Activated CD4-positive, CD25-positive, alpha-beta regulatory T cell treated with anti-CD3 and anti-CD28 coated beads, Interleukin-2, amount 50 U/mL, for 16 hours (primary cell): ENCODE data around the gene PGC.

Source experiments
- DNase-seq: peaks from one replicate; pipeline ENCODE4 v3.0.0-alpha.2; 2020; ENCODE audit warnings: low read depth, low spot score

PGC gene

GRCh38 chr6:41714556-41715273, 32.5 kb downstream of the PGC start:
- DNase-seq: no peak

DNA sequence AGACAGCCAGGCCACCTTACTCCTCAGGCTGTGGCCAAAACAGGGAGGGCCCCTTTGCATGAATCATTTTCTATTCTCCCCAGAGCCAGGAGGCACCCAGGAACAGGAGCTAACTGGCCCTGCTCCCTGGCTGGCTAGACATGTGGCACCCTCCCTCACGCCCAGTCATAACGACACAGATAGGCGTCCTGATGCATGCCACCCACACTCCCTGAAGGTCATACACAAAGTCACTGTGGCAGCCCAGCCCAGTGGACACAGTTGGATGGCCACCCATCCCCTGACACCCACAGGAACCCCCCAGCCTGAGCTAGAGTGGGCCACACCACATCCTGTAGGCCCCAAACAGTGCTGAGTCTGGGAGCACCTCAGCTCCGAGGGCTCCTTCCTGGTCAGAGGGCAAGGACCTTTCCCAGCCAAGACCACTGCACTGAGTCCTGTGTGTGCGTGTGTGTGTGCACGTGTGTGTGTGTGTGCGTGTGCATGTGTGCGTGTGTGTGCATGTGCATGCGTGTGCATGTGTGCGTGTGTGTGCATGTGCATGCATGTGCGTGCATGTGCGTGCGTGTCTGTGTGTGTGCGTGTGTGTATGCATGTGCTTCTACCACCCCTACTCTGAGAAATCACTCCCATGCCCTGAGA, 33.4 kb downstream of the PGC start:
- DNase-seq: no peak

- DNase-seq: no peak
Observed at GRCh38 chr6:41713159-41713649, 34.0 kb downstream of the PGC start.

- DNase-seq: no peak
Observed at GRCh38 chr6:41712651-41713103, 34.5 kb downstream of the PGC start.

GRCh38 chr6:41711323-41712038, 35.7 kb downstream of the PGC start:
- no peak for DNase-seq

DNA sequence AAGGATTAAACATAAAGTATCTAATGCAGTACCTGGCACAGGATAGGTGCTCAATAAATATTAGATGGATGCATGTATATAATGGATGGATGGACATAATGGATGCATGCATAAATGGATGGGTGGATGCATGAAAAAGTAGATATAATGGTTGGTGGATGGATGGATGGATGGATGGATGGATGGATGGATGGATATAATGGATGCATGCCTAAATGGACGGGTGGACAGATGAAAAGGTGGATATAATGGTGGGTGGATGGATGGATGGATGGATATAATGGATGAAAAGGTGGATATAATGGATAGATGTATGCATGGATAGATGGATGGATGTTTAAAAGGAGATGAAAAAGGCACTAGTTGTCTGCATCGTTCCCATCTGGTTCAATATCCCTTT, 37.8 kb downstream of the PGC start:
- no peak for DNase-seq

DNA sequence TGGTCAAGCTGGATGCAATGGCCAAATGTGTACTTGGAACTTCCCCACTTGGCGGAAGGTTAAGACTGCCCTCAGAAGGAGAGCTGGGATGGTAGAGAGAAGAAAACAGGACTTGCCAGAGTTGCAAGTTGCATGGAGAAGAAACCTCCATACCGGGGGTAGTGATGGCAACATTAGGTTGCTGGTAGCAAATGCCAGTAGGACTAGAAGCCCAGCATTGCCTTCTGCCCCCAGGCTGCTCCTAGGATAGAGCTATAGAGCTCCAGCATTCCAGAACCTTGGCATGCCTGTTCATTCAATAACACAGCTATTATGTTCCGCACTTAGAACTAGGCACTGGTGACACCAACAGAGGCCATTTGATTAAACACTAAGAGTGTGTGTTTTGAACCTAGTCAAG, 38.3 kb downstream of the PGC start:
- DNase-seq: no peak

GRCh38 chr6:41707565-41708200, 39.5 kb downstream of the PGC start:
- no peak for DNase-seq

- no peak for DNase-seq
Observed at GRCh38 chr6:41706876-41707564, 40.2 kb downstream of the PGC start.

DNA sequence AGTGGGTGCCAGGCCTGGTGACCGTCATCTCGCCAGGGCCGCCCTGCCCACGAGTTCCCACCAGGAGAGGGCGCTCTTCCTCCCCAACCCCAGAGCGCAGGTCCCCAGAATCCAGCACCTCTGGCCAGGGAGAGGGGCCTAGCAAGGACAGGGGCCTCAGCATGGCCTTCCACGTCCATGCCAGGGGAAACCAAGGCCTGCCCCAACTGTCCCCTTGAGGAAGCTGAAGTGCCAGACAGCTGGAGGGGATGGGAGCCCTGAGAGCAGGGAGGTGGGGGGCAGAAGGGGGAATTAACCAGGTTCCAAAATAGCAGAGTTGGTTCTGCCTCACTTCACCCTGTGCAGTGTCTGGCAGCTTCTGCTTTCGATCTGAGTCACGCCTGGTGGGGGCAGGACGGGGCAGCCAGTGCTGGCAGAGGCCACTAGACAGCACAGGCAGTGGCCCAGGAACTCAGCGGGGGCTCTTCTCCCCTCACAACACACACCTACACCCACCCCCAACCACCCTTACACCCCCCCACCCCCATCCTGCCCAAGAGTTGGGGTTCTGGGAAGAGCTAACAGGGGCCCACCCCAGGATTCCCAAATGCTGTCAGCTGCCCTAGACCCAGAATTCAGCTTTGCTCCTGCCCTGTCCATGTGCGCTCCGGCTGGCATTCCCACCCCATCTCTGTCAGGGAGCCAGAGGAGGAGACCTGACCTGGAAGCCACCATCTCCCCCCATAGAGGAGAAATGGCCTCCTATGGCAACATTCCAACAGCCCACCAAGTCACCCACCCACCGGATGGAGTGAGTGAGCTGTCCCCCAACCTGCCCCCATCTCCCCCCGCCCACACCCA, 41.0 kb downstream of the PGC start:
- peak; percentile 50 for DNase-seq

DNA sequence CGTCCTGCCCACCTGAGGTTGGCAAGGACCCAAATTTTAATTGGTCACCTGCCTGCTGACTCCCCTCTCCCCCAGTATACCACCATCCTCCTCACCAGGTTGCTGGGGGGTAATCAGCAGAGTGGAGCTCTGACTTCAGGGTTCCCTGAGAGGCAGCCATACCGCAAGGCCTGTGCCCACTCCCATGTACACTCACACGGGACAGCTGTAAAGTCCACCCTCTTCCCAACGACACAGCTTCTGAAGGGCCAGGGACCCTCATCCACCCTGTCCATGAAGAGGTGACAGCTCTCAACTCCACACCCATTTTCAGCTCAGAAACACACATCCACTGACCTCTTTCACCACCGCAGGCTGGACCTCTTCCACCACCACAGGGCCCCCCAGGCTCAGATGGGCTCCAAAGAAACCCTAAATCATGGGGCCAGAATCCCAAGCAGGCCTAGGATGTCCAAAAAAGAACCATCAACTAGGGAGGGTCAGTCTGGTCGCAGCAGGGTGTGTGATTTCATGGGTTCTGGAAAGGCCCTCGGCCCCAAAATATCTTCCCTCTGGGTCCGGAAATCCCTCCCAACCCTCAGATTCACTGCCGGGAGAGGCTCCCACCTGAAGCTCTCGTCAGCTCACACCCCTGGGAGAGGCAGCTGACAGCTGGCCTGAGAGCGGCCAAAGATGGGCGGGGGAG, 41.7 kb downstream of the PGC start:
- DNase-seq: no peak

DNA sequence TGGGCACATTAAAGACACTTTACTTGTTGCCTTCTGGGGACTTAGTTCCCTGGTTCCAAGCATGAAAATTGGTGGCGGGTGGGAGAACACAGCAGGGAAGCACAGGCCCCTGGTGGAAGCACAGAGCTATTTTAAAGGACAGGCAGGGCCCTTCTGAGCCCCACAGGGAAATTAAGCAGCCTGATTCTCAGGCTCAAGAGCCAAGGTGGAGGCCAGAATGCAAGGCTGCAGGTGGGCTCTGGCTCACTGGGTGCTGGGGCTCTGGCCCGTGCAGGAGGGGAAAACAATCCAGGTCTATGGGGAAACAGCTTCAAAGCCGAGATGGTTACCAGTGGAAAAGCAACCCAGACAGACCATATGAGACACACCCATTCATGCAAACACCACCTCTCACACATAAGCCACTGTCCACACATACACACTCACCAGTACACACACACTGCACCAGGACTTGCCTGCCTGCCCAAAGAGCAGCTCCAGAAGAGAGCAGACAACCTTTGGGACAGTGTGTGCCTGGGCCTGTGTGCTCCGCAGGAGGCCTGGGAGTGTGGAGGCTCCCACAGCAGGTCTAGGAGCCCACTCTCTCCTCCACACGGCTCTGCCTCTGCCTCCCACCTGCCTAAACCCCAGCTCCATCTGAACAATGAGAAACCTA, 42.4 kb downstream of the PGC start:
- DNase-seq: no peak

DNA sequence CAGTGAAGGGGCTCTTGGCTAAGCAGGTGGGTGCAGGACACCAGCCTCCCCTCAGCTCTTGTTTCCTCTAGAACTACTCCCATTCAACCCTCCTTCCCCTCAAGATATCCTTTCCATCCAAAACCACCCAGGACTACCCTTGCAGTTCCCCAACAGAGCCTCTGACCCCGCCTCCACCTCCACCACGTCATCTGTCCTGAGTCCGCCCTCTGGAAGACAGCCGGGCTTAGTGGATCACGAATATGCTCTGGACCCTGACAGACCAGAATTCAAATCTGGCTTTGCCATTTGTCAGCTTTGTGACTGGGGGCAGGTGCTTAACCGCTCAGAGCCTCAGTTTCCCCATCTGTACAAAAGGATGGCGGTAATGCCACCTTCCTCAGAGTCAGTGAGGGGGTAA, 43.2 kb downstream of the PGC start:
- no peak for DNase-seq

DNA sequence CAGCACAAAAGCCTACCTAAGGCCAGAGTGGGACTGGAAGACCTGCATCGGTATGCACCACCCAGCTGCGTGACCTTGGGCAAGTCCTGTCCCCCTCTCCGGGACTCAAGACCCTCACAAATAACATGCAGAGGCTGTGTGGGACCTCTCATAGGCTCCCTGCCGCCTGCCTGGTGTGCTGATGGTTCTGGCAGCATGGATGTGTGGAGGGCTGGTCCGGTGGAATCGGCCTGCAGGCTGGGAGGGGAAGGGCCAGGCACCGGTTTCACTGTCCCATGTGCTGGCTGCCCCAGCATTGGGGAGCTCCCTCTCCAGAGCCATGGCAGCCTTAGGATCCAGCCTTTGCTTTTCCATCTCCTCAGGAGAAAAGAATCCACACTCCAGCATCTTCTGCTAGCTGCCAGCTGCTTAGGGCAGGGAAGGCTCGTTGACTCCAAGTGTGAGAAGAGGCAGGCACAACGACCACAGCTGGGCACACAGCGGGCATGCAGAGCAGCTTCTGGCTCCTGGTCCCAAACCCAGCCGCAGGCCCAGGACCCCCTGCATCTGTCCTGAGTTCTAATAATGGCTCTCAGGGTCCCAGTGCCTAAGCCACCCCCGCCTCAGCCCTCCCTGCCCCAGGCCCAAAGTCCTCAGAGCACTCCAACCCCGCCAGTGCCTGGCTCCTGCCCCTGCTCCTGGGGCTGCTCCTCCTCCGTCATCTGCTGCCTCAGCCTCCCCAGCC, 44.3 kb downstream of the PGC start:
- DNase-seq: no peak

DNA sequence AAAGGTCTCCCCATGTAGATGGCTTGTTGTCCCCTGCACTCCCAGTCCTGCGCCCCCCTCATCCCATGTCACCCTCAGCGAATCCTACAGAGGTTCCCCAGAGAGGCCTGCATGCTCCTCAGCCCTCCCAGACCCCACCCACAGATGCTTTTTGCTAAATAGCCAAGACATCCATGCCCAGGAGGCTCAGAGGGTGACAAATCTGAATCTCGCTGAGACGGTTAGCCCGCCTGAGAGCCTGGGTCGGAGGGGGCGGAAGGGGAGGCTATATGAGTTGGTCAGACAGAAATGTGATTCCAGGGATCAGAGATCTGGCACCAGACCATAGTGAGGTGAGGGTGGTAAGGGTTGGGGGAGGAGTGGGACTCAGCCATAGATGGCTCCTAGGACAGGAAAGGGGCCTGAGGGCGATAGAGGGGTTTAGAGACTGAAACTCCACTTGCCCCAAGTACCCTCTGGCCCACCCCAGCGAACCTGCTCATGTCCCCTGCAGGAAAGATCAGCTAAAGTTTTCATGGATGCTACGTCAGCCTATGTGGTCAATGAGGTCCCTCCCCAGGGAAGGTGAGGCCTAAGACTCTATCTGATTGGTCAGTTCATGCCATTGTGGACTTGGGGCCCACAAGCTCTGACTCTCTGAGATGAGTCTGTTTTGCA, 45.0 kb downstream of the PGC start:
- DNase-seq: no peak

DNA sequence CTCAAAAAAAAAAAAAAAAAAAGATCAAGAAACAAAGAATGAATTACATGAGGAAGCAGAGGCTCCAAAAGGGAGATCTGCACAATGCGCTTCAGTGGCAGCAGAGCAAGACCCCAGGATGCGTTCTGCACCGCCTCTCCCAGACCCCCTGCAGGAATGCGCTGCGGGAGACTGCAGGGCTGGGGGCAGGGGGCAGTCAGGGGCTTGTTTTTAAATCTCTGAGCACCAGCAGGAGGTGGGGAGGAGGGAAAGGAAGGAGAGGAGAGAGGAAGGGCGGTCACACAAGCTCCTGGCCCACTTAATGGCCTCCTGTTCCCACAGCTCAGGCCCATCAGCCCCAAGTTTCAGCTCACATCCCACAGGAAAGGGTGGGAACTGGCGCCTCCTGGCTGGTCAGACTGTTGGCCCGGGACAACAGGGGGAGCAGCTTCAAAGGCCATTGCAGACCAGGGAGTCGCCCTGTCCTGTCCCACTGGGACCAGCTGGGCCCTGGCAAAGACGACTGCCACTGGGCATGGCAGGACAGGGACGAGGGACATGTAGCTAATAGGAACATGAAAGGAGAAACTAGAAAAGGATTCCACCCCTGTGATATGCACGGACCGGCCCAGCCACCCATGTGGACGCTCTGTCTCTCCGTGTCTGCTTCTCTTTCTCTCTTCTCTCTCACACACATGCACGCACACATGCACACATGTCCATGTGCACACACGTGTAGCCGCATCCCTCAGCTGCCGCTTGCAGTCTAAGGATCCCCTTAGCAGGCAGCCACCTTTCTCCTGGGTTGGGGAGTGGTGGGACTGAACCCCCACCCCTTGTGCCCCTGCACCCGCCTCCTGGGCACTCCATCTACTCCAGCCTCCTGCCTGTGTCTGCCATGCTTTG, 46.5 kb downstream of the PGC start:
- DNase-seq: no peak

- no peak for DNase-seq
Observed at GRCh38 chr6:41699063-41699462, 48.1 kb downstream of the PGC start.
